Measurements from ENCODE around the gene DEFB113.

Gene DEFB113

GRCh38 chr6:49919261-49919660, 50.2 kb downstream of the DEFB113 start:
- ChIA-PET CTCF (interaction anchor here (0.9 kb wide), 1 partner anchor 9 kb away, joined by 3 read pairs; no protein-coding TSS in a partner anchor), POLR2A (no interaction called here)
- no peak for DNase-seq (ENCODE audit: extremely low spot score)
- TF ChIP-seq ARNT (IDR thresholded peaks at IDR 0.05): no peak
- TF ChIP-seq FOXA1 (IDR thresholded peaks at IDR 0.05): no peak
- no peak for TF ChIP-seq LEF1 (IDR thresholded peaks at IDR 0.05; ENCODE audit: borderline replicate concordance)
- no peak for TF ChIP-seq BHLHE40 (IDR thresholded peaks at IDR 0.05; ENCODE audit: borderline replicate concordance)
- TF ChIP-seq ZNF384 (IDR thresholded peaks at IDR 0.05): no peak
- TF ChIP-seq FOXM1 (IDR thresholded peaks at IDR 0.05; ENCODE audit: borderline replicate concordance): no peak
- no peak for TF ChIP-seq L3MBTL2 (conservative IDR thresholded peaks at IDR 0.05)

- DNase-seq (ENCODE audit: extremely low spot score): no peak
- CTCF ChIA-PET: interaction anchor here (0.9 kb wide), 1 partner anchor 8 kb away, joined by 3 read pairs; no protein-coding TSS in a partner anchor
- POLR2A ChIA-PET: no interaction called here
- TF ChIP-seq ARNT (IDR thresholded peaks at IDR 0.05): no peak
- no peak for TF ChIP-seq FOXK2 (IDR thresholded peaks at IDR 0.05)
These were observed 50.6 kb downstream of the DEFB113 start for GRCh38 chr6:49918787-49919186.

All from HEK293T (cell line).